GM18867 (cell line): ENCODE results near the gene GET4.

Experiments used
- ATAC-seq: cut with Tn5 transposase; IDR thresholded peaks from one replicate; pipeline ENCODE4 v1.9.1; 2021; ENCODE audit warnings: mild to moderate bottlenecking, moderate library complexity; ENCODE audit not compliant: unreplicated experiment

GET4 gene

GRCh38 chr7:876077-876971 is at the start of gene GET4:
GET4 (plus strand) TSS chr7:876554; CDS start chr7:876646, 92 bp downstream.
- ATAC-seq, result peak; percentile 75

- no peak for ATAC-seq
These were observed 47.4 kb upstream of the GET4 start for GRCh38 chr7:828793-829561.

GRCh38 chr7:830069-830468 is 46.3 kb upstream of the GET4 start:
- ATAC-seq, result no peak

- peak; percentile 77 for ATAC-seq
These were observed 44.7 kb upstream of the GET4 start for GRCh38 chr7:831596-832166.

GRCh38 chr7:832167-832967 is 44.0 kb upstream of the GET4 start, which contains the start of gene SUN1:
SUN1 (plus strand) TSS chr7:832476; CDS start chr7:832525, 49 bp downstream.
- peak; percentile 51 for ATAC-seq

- ATAC-seq, result no peak
These were observed 43.4 kb upstream of the GET4 start for GRCh38 chr7:832968-833424.

- no peak for ATAC-seq
These were observed 42.6 kb upstream of the GET4 start for GRCh38 chr7:833601-834258.

- no peak for ATAC-seq
These were observed 42.1 kb upstream of the GET4 start for GRCh38 chr7:834277-834676.

- ATAC-seq, result no peak
These were observed 41.3 kb upstream of the GET4 start for GRCh38 chr7:835021-835420.

GRCh38 chr7:835485-836401 is 40.6 kb upstream of the GET4 start:
- ATAC-seq, result no peak

GRCh38 chr7:836429-836828 is 39.9 kb upstream of the GET4 start:
- ATAC-seq, result no peak

- no peak for ATAC-seq
These were observed 39.4 kb upstream of the GET4 start for GRCh38 chr7:837001-837400.

GRCh38 chr7:840001-840600 is 36.3 kb upstream of the GET4 start:
- no peak for ATAC-seq

GRCh38 chr7:841943-842342 is 34.4 kb upstream of the GET4 start:
- ATAC-seq, result no peak

- ATAC-seq, result no peak
These were observed 33.8 kb upstream of the GET4 start for GRCh38 chr7:842431-843031.

- no peak for ATAC-seq
These were observed 33.1 kb upstream of the GET4 start for GRCh38 chr7:843230-843629.

- ATAC-seq, result no peak
These were observed 32.3 kb upstream of the GET4 start for GRCh38 chr7:844043-844442.

- no peak for ATAC-seq
These were observed 31.8 kb upstream of the GET4 start for GRCh38 chr7:844514-844913.
